Measurements from ENCODE around the gene CDC42SE2. TPM values are rescaled to one million over a fixed set of nuclear protein-coding genes. Genes with fewer than 3 reads are reported as not detected.
A peak's percentile ranks its signal among the peaks of the same experiment; 100 is the strongest.

Gene CDC42SE2
- polyA plus RNA-seq, 3 donors, result 34.4 to 135 (median 92.6) TPM

DNA sequence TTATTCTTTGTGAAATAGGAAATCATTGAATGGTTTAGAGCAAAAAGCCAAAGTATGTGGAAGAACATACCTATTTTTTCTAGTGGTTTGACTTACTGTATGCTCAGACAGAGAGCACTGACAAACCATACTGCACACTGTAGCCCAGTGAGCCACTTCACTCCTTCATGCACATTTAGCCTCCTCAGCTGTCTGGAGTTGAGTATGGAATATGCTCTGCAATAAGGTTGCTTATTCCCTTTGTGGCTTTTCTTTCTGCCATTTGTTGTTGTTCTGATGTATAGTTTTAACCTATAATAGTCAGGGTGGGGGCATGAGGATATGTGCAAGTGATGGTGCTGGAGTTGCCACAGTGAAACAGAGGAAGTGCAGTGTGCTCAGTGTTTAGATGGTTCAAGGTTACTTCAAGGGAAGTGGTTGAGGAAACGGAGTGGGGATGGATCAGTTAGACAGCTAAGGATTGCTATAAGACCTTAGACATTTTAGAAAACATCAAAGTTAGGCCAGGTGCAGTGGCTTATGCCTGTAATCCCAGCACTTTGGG is 100.7 kb downstream of the CDC42SE2 start:
- peaks cover 0 to 4% of the 10 kb centered on the region in 2 donors for H3K4me1 ChIP-seq (ENCODE audit: control insufficient read depth in 1 of 2, insufficient read depth in 2 of 2, low read length in 2 of 2)
- Mint-ChIP-seq H3K9me3 (peaks cover 0 to 2% (median 0%) of the 10 kb centered on the region in 7 donors), H3K27ac (peak overlapping the region; percentile 23 to 91 (median 80)), H3K4me3 (no peak overlapping the region), H3K4me1 (peaks cover 21% of the 10 kb centered on the region), H3K36me3 (peaks cover 43 to 60% of the 10 kb centered on the region in 2 donors), H3K27me3 (ENCODE audit: low read depth in 3 of 3) (no peaks in the 10 kb centered on the region)
- WGBS (ENCODE audit: insufficient coverage), result 0% methylated on average over 1 of the region's 1 CpG
- peaks cover 13 to 47% of the 10 kb centered on the region in 2 donors for H3K36me3 ChIP-seq (replicated peaks in 1 of 2; ENCODE audit: control insufficient read depth in 1 of 2, insufficient read depth in 2 of 2, low read length in 2 of 2)
- H3K79me2 ChIP-seq (ENCODE audit: insufficient read depth, low read length), result peaks cover 99% of the 10 kb centered on the region
- intact Hi-C loops (cut with micrococcal nuclease), result no loop called here
- no peak overlapping the region for H3K9ac ChIP-seq (ENCODE audit: insufficient read depth, low read length, poor library complexity, severe bottlenecking)
- H3K27me3 ChIP-seq (ENCODE audit: control insufficient read depth in 2 of 2, insufficient read depth in 2 of 2, low read length in 2 of 2), result no peaks in the 10 kb centered on the region
- H4K20me1 ChIP-seq (ENCODE audit: insufficient read depth, low read length), result peaks cover 78% of the 10 kb centered on the region
- no peak for DNase-seq
- no peak overlapping the region for H3K4me3 ChIP-seq (replicated peaks in 1 of 3; ENCODE audit: low read depth in 2 of 3, low read length in 3 of 3)
- TF ChIP-seq, protein P1, sequence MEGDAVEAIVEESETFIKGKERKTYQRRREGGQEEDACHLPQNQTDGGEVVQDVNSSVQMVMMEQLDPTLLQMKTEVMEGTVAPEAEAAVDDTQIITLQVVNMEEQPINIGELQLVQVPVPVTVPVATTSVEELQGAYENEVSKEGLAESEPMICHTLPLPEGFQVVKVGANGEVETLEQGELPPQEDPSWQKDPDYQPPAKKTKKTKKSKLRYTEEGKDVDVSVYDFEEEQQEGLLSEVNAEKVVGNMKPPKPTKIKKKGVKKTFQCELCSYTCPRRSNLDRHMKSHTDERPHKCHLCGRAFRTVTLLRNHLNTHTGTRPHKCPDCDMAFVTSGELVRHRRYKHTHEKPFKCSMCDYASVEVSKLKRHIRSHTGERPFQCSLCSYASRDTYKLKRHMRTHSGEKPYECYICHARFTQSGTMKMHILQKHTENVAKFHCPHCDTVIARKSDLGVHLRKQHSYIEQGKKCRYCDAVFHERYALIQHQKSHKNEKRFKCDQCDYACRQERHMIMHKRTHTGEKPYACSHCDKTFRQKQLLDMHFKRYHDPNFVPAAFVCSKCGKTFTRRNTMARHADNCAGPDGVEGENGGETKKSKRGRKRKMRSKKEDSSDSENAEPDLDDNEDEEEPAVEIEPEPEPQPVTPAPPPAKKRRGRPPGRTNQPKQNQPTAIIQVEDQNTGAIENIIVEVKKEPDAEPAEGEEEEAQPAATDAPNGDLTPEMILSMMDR (IDR thresholded peaks at IDR 0.05), result no peak
- H3K4me2 ChIP-seq (replicated peaks; ENCODE audit: extremely low read depth, low read length, poor library complexity, severe bottlenecking), result no peak overlapping the region
- H3K9me3 ChIP-seq (replicated peaks in 1 of 2; ENCODE audit: control insufficient read depth in 1 of 2, insufficient read depth in 1 of 2, low read length in 2 of 2), result no peaks in the 10 kb centered on the region
- H2AFZ ChIP-seq (ENCODE audit: insufficient read depth, low read depth, low read length, poor library complexity, severe bottlenecking), result no peak overlapping the region
- H3K27ac ChIP-seq (ENCODE audit: low read depth in 1 of 2, low read length in 2 of 2), result peak overlapping the region in 1 of 2 donors; percentile 69

DNA sequence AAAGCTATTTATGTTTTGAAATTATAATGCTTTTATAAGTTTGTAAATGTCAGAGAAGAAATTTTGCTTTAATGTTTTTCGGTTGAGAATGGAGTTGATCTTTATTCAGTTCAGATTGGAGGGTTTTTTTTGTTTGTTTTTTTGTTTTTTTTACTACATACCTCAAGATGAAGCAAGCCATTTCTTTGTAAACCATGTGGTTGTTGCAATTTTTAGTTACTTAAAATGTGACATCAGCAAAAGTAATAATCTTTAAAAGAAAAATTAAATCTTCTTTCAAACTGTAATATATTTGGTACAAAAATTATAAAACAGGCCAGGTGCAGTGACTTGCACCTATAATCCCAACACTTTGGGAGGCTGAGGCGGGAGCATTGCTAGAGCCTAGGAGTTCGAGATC is 102.6 kb downstream of the CDC42SE2 start:
- Histone ChIP-seq H3K27ac (ENCODE audit: low read depth in 1 of 2, low read length in 2 of 2) (peak overlapping the region in 1 of 2 donors; percentile 63), H3K79me2 (ENCODE audit: insufficient read depth, low read length) (peaks cover 99% of the 10 kb centered on the region), H4K20me1 (ENCODE audit: insufficient read depth, low read length) (peaks cover 82% of the 10 kb centered on the region), H3K4me1 (ENCODE audit: control insufficient read depth in 1 of 2, insufficient read depth in 2 of 2, low read length in 2 of 2) (peaks cover 0 to 4% of the 10 kb centered on the region in 2 donors), H3K9me3 (replicated peaks in 1 of 2; ENCODE audit: control insufficient read depth in 1 of 2, insufficient read depth in 1 of 2, low read length in 2 of 2) (no peaks in the 10 kb centered on the region), H3K4me2 (replicated peaks; ENCODE audit: extremely low read depth, low read length, poor library complexity, severe bottlenecking) (no peak overlapping the region), H2AFZ (ENCODE audit: insufficient read depth, low read depth, low read length, poor library complexity, severe bottlenecking) (no peak overlapping the region), H3K36me3 (replicated peaks in 1 of 2; ENCODE audit: control insufficient read depth in 1 of 2, insufficient read depth in 2 of 2, low read length in 2 of 2) (peaks cover 6 to 32% of the 10 kb centered on the region in 2 donors), H3K27me3 (ENCODE audit: control insufficient read depth in 2 of 2, insufficient read depth in 2 of 2, low read length in 2 of 2) (no peaks in the 10 kb centered on the region), H3K4me3 (replicated peaks in 1 of 3; ENCODE audit: low read depth in 2 of 3, low read length in 3 of 3) (no peak overlapping the region), H3K9ac (ENCODE audit: insufficient read depth, low read length, poor library complexity, severe bottlenecking) (no peak overlapping the region)
- no CpG with 5 or more reads among the region's 3 CpGs for WGBS (ENCODE audit: insufficient coverage)
- Mint-ChIP-seq H3K4me1 (peaks cover 23% of the 10 kb centered on the region), H3K9me3 (peaks cover 0 to 2% (median 0%) of the 10 kb centered on the region in 7 donors), H3K36me3 (peaks cover 26 to 44% of the 10 kb centered on the region in 2 donors), H3K27ac (peak overlapping the region in 4 of 7 donors; percentile 63 to 82 (median 66)), H3K4me3 (no peak overlapping the region), H3K27me3 (ENCODE audit: low read depth in 3 of 3) (no peaks in the 10 kb centered on the region)
- intact Hi-C loops (cut with micrococcal nuclease), result no loop called here
- TF ChIP-seq, protein P1 (IDR thresholded peaks at IDR 0.05), result no peak
- DNase-seq, result no peak
